ENCODE data around the gene RNF10.

GRCh38 chr12:120542166-120542565, 8.0 kb downstream of the RNF10 start:
- TF ChIP-seq CTCF (conservative IDR thresholded peaks at IDR 0.05 in 1 of 2, IDR thresholded peaks at IDR 0.05 in 1 of 2; ENCODE audit: extremely low read depth in 1 of 2, insufficient read depth in 1 of 2, low read depth in 1 of 2, low read length in 2 of 2), result no peak
- no peak for TF ChIP-seq EZH2 (IDR thresholded peaks at IDR 0.05; ENCODE audit: borderline replicate concordance, low read length)

Data from mammary epithelial cell (primary cell).